A673 (cell line): ENCODE measurements around the gene DLG2. TPM values are rescaled to one million over a fixed set of nuclear protein-coding genes. Genes with fewer than 3 reads are reported as not detected.

Experiments used
- BruUV-seq: library from RNA; stranded (reverse); fragments of 400-500 nt; replicated peaks from 2 replicates; lab custom pipeline; 2021; lab: Mats Ljungman, UMichigan
- CTCF ChIA-PET: fragments of 300-600 bp; sonication (Branson Sonifier 250); formaldehyde crosslinking; loops from one replicate; lab custom pipeline; 2022; ENCODE audit warnings: antibody characterized with exemption; lab: Charles Lee
- POLR2A ChIA-PET: fragments of 300-600 bp; sonication (Branson Sonifier 250); formaldehyde crosslinking; loops from one replicate; lab custom pipeline; 2022; ENCODE audit warnings: antibody characterized with exemption; ENCODE audit not compliant: low non-redundant PET; lab: Charles Lee
- DNase-seq: peaks from one replicate; pipeline ENCODE4 v3.0.0-alpha.2; 2015; ENCODE audit warnings: low spot score
- H3K27ac ChIP-seq: fragments of 200-600 bp; sonication (generic); 2 replicates; pipeline ENCODE4 v1.5.1; 2016; ENCODE audit warnings: mixed run types, low read depth, mild to moderate bottlenecking, mixed read lengths, antibody characterized with exemption, low read length; ENCODE audit not compliant: poor library complexity, severe bottlenecking
- H3K27me3 ChIP-seq: fragments of 200-600 bp; sonication (generic); replicated peaks from 2 replicates; pipeline ENCODE4 v1.6.1; 2017; ENCODE audit warnings: mixed run types, low read depth, mild to moderate bottlenecking, mixed read lengths, antibody characterized with exemption, low read length; ENCODE audit not compliant: insufficient read depth, poor library complexity
- H3K36me3 ChIP-seq: fragments of 200-600 bp; sonication (generic); 2 replicates; pipeline ENCODE4 v1.6.1; 2016; ENCODE audit warnings: mixed run types, mild to moderate bottlenecking, mixed read lengths, antibody characterized with exemption, low read length; ENCODE audit not compliant: insufficient read depth, poor library complexity, severe bottlenecking
- H3K4me1 ChIP-seq: fragments of 200-600 bp; sonication (generic); 2 replicates; pipeline ENCODE4 v1.6.1; 2017; ENCODE audit warnings: mixed run types, mild to moderate bottlenecking, mixed read lengths, antibody characterized with exemption, low read length; ENCODE audit not compliant: insufficient read depth, poor library complexity, severe bottlenecking
- H3K4me3 ChIP-seq: fragments of 200-600 bp; sonication (generic); 2 replicates; pipeline ENCODE4 v1.5.1; 2016; ENCODE audit warnings: low read depth, mixed run types, mild to moderate bottlenecking, mixed read lengths, low read length; ENCODE audit not compliant: poor library complexity, severe bottlenecking
- H3K9me3 ChIP-seq: fragments of 200-600 bp; sonication (generic); 2 replicates; pipeline ENCODE4 v1.6.1; 2016; ENCODE audit warnings: mixed run types, low read depth, mild to moderate bottlenecking, mixed read lengths, antibody characterized with exemption, low read length; ENCODE audit not compliant: poor library complexity, severe bottlenecking
- CTCF ChIP-seq: fragments of 300-800, 200-600 bp; sonication (generic); conservative IDR thresholded peaks from 2 replicates; pipeline ENCODE4 v1.5.1; 2017; ENCODE audit warnings: low read depth, mild to moderate bottlenecking, antibody characterized with exemption, low read length, moderate library complexity, mixed read lengths
- EZH2 ChIP-seq: fragments of 200-600 bp; sonication (generic); IDR thresholded peaks from 2 replicates; pipeline ENCODE4 v1.6.1; 2017; ENCODE audit warnings: borderline replicate concordance, low read depth, mild to moderate bottlenecking, mixed read lengths, antibody characterized with exemption, low read length; ENCODE audit not compliant: poor library complexity, severe bottlenecking
- intact Hi-C: fragments of 100-400 bp; cut with micrococcal nuclease; formaldehyde crosslinking; loops from one replicate; pipeline ENCODE4 v1.10.0; 2022; ENCODE audit not compliant: unreplicated experiment
- total RNA-seq: library from RNA; stranded (reverse); gene quantifications from 2 replicates; pipeline ENCODE4 v1.2.3, GENCODE V29; 2021

The DLG2 gene
- total RNA-seq, 1 experiment from 2014 or later = 277 TPM

- no peak overlapping the region for H3K4me3 ChIP-seq
- DNase-seq = no peak
- intact Hi-C loops = loop anchor here (5.0 to 10.0 kb wide), 3 partner anchors 65 to 695 kb away; no protein-coding TSS in a partner anchor
- ChIA-PET POLR2A (no interaction called here), CTCF (no interaction called here)
- H3K27me3 ChIP-seq = no peaks in the 10 kb centered on the region
- H3K4me1 ChIP-seq = no peaks in the 10 kb centered on the region
- no peaks in the 10 kb centered on the region for H3K36me3 ChIP-seq
- BruUV-seq = no TSS peak
- H3K9me3 ChIP-seq = no peaks in the 10 kb centered on the region
- no peak overlapping the region for H3K27ac ChIP-seq
- no peak for TF ChIP-seq CTCF
- TF ChIP-seq EZH2 = no peak
Measured at GRCh38 chr11:85596886-85597285, 30.3 kb downstream of the DLG2 start.

GRCh38 chr11:85595285-85595884, 31.8 kb downstream of the DLG2 start:
- POLR2A ChIA-PET = interaction anchor here (0.6 kb wide), 1 partner anchor 52 kb away, joined by 3 read pairs; the partner anchor contains the start of gene TMEM126A
- Histone ChIP-seq H3K4me3 (no peak overlapping the region), H3K36me3 (no peaks in the 10 kb centered on the region), H3K4me1 (no peaks in the 10 kb centered on the region), H3K9me3 (no peaks in the 10 kb centered on the region), H3K27ac (no peak overlapping the region), H3K27me3 (no peaks in the 10 kb centered on the region)
- DNase-seq = peak; percentile 72
- CTCF ChIA-PET = no interaction called here
- BruUV-seq = no TSS peak
- TF ChIP-seq CTCF (peak; percentile 71), EZH2 (no peak)
- intact Hi-C loops = loop anchor here (2.0 to 10.0 kb wide), 4 partner anchors 67 to 697 kb away; partner anchors contain the start of gene CCDC83

- no TSS peak for BruUV-seq
- DNase-seq = peak; percentile 70
- Histone ChIP-seq H3K27me3 (no peaks in the 10 kb centered on the region), H3K27ac (no peak overlapping the region), H3K4me1 (no peaks in the 10 kb centered on the region), H3K9me3 (peaks cover 3% of the 10 kb centered on the region), H3K36me3 (no peaks in the 10 kb centered on the region), H3K4me3 (no peak overlapping the region)
- intact Hi-C loops = loop anchor here (2.0 to 10.0 kb wide), 5 partner anchors 126 to 1030 kb away; no protein-coding TSS in a partner anchor
- ChIA-PET CTCF (interaction anchor here (1.1 to 1.6 kb wide), 3 partner anchors 126 to 1033 kb away, joined by 3 to 7 read pairs (median 4); no protein-coding TSS in a partner anchor), POLR2A (no interaction called here)
- TF ChIP-seq EZH2 (no peak), CTCF (peak; percentile 56)
Measured at GRCh38 chr11:85590848-85591483, 36.2 kb downstream of the DLG2 start.
